Ovary (tissue), 9 donors: ENCODE data around the gene DROSHA. TPM values are rescaled to one million over a fixed set of nuclear protein-coding genes. Genes with fewer than 3 reads are reported as not detected.

Experiments
- DNase-seq, 5 donors: peaks; one replicate each; pipeline ENCODE4 v3.0.0-alpha.2; 2019 to 2020
- H3K27ac ChIP-seq, 2 donors: fragments of 200-600 bp; one replicate each; pipeline versions ENCODE4 v1.5.1 to v1.8.0; 2019 to 2022
- H3K27me3 ChIP-seq: fragments of 200-600 bp; one replicate; pipeline ENCODE4 v1.8.0; 2022
- H3K36me3 ChIP-seq: fragments of 200-600 bp; sonication (generic); one replicate; pipeline ENCODE4 v1.5.1; 2019
- H3K4me1 ChIP-seq: one replicate; pipeline ENCODE4 v1.8.1; 2013; ENCODE audit warnings: mild to moderate bottlenecking, moderate library complexity; ENCODE audit not compliant: insufficient read depth
- H3K4me3 ChIP-seq: fragments of 200-600 bp; sonication (generic); one replicate; pipeline ENCODE4 v1.5.1; 2017
- H3K9me3 ChIP-seq, 2 donors: fragments of 200-600 bp in 1 of 2; sonication (generic) in 1 of 2; one replicate each; pipeline versions ENCODE4 v1.5.1 to v1.8.1; 2013 to 2019; ENCODE audit warnings: mild to moderate bottlenecking in 1 of 2, moderate library complexity in 1 of 2
- CTCF ChIP-seq, 3 donors: fragments of 450-650 bp in 2 of 3; fragments of 200-600 bp in 1 of 3; IDR thresholded peaks; one replicate each; pipeline versions ENCODE4 v1.5.1 to v1.8.0; 2016 to 2022; ENCODE audit warnings: antibody characterized with exemption in 3 of 3, mild to moderate bottlenecking in 1 of 3
- EP300 ChIP-seq: sonication (generic); formaldehyde crosslinking; IDR thresholded peaks from one replicate; pipeline ENCODE4 v1.6.1; 2017; ENCODE audit warnings: antibody characterized with exemption
- POLR2A ChIP-seq: fragments of 450-650 bp; IDR thresholded peaks from one replicate; pipeline ENCODE4 v1.6.1; 2017; ENCODE audit warnings: antibody characterized with exemption, mild to moderate bottlenecking, moderate library complexity
- WGBS, 3 donors: extraction: QIAGEN DNeasy Blood & Tissue Kit in 1 of 3; methylation state at CpG; one replicate each; pipeline versions ENCODE4 v1.1.5 to v1.1.7; 2013 to 2017; 5-methylcytosine and 5-hydroxymethylcytosine counted together
- intact Hi-C, 4 donors: fragments of 100-400 bp; cut with DNase I; formaldehyde crosslinking; loops; one replicate each; pipeline versions ENCODE4 v1.11.0 to v1.15.1; 2022 to 2023
- polyA plus RNA-seq, 2 donors: library from polyadenylated mRNA; stranded (reverse); fragments of 200-250 nt in 1 of 2; fragments of 350-450 nt in 1 of 2; fragmentation: Illumina TruSeq in 1 of 2; extraction: RNeasy Lipid Tissue Mini Kit (QIAGEN cat#74804) in 1 of 2; gene quantifications; one replicate each; pipeline ENCODE4 v1.2.3, GENCODE V29; 2013 to 2014
- total RNA-seq, 7 donors: library from RNA; depleted of rRNA in 2 of 7; stranded (reverse); fragments of >200 nt in 2 of 7; fragmentation: NEBNext Ultra II Directional in 3 of 7; extraction: Animal tissue kit (Norgen Biotek cat#: 25700) in 3 of 7; gene quantifications; one replicate each; pipeline versions ENCODE4 v1.1.0 to v1.2.4, GENCODE V29; 2016 to 2023
- donor health status: DM: no; HTN: no; CAD: no; lungs with moderate emphysema.
- donor health status: DM: no; HTN: no; CAD: no.
- donor health status: Bipolar disorder and iron deficiency.
- donor health status: DM: yes; HTN: yes; CAD: no.
- donor health status: DM: no; HTN: no; CAD: no.
- donor health status: DM: yes; HTN: yes; CAD: no.

Gene DROSHA
- total and polyA plus RNA-seq, 9 donors = 30.5 to 75.7 (median 50.3) TPM

- intact Hi-C loops = no loop called here
- no peak for DNase-seq
- TF ChIP-seq EP300 = no peak
- no peak for TF ChIP-seq CTCF (IDR thresholded peaks at IDR 0.05)
- TF ChIP-seq POLR2A = no peak
- Histone ChIP-seq H3K27me3 (no peaks in the 10 kb centered on the region), H3K4me3 (no peak overlapping the region), H3K9me3 (peaks cover 0 to 7% of the 10 kb centered on the region in 2 donors), H3K4me1 (no peaks in the 10 kb centered on the region), H3K27ac (no peak overlapping the region), H3K36me3 (no peaks in the 10 kb centered on the region)
- WGBS, 3 donors = 85 to 87% (median 86%) methylated on average over 6 of the region's 6 CpGs
These were observed 138.8 kb downstream of the DROSHA start for GRCh38 chr5:31393126-31393525.

- Histone ChIP-seq H3K36me3 (no peaks in the 10 kb centered on the region), H3K27me3 (no peaks in the 10 kb centered on the region), H3K9me3 (peaks cover 0 to 8% of the 10 kb centered on the region in 2 donors), H3K27ac (no peak overlapping the region), H3K4me3 (no peak overlapping the region), H3K4me1 (no peaks in the 10 kb centered on the region)
- TF ChIP-seq EP300 (no peak), CTCF (IDR thresholded peaks at IDR 0.05) (no peak), POLR2A (no peak)
- DNase-seq = no peak
- intact Hi-C loops = no loop called here
- WGBS, 3 donors = 93 to 97% (median 93%) methylated on average over 3 of the region's 3 CpGs
These were observed 139.8 kb downstream of the DROSHA start for GRCh38 chr5:31392061-31392460.

GRCh38 chr5:31390256-31390655 is 141.6 kb downstream of the DROSHA start:
- intact Hi-C loops = no loop called here
- WGBS, 3 donors = 87 to 93% (median 92%) methylated on average over 5 of the region's 5 CpGs
- DNase-seq = no peak
- Histone ChIP-seq H3K27ac (no peak overlapping the region), H3K9me3 (peaks cover 0 to 8% of the 10 kb centered on the region in 2 donors), H3K4me1 (no peaks in the 10 kb centered on the region), H3K27me3 (no peaks in the 10 kb centered on the region), H3K4me3 (no peak overlapping the region), H3K36me3 (no peaks in the 10 kb centered on the region)
- TF ChIP-seq CTCF (IDR thresholded peaks at IDR 0.05) (no peak), EP300 (no peak), POLR2A (no peak)

GRCh38 chr5:31385774-31386537 is 145.9 kb downstream of the DROSHA start:
- Histone ChIP-seq H3K27ac (no peak overlapping the region), H3K9me3 (peaks cover 0 to 8% of the 10 kb centered on the region in 2 donors), H3K27me3 (no peaks in the 10 kb centered on the region), H3K36me3 (no peaks in the 10 kb centered on the region), H3K4me1 (no peaks in the 10 kb centered on the region), H3K4me3 (no peak overlapping the region)
- no peak for TF ChIP-seq EP300
- no peak for TF ChIP-seq CTCF (IDR thresholded peaks at IDR 0.05)
- no peak for TF ChIP-seq POLR2A
- 88 to 90% (median 89%) methylated on average over 10 of the region's 10 CpGs for WGBS, 3 donors
- no peak for DNase-seq
- intact Hi-C loops = no loop called here
